NCI-H2196 treated with DMSO at 0.1 percent for 48 hours (cell line): Measurements from ENCODE around the gene EIF4G3.
"Not testable (repeated sequence)": the region's sequence is repeated elsewhere in the genome, so short reads cannot be mapped to it uniquely, and the experiment has no call there.

Experiments
- DNase-seq: peaks from one replicate; lab custom pipeline; 2025; ENCODE audit not compliant: unreplicated experiment; lab: John Stamatoyannopoulos, UW

Gene EIF4G3

DNA sequence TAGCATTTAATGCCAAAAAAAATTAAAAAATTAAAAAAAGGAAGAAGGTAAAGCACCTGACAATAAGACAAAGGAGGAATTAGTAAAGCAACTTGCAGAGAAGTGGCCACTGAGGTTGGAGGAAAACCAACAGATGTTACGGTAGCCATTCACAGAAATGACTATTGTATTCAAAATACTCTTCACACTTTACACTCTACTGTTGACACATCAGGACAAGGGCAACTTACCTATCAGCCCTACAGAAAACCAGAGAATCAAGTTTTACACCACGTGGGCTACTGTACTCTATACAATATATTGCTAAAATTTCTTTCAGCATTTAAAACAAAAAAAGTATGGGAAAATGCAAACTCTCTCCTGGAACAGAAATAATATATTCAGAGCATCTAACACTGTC, 70.0 kb downstream of the EIF4G3 start:
- no peak for DNase-seq

DNA sequence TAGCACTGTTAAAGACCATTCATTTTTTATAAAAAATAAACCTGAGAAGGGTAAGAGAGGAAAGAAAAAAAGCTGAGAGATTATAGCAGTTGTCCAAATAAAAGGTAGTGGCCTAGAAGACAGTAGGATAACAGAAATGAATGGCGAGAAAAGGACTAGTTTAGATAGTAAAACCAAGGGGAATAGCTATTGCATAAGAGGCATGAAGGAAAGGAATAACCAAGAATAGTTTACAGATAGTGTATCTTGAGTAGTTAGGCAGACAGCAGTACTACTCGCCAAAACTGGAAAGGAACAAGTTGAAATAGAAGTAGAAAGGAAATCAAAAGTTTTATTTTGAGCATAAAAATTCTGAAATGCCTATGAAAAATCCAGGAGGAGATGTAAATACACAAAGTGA, 70.5 kb downstream of the EIF4G3 start:
- DNase-seq, result no peak

DNA sequence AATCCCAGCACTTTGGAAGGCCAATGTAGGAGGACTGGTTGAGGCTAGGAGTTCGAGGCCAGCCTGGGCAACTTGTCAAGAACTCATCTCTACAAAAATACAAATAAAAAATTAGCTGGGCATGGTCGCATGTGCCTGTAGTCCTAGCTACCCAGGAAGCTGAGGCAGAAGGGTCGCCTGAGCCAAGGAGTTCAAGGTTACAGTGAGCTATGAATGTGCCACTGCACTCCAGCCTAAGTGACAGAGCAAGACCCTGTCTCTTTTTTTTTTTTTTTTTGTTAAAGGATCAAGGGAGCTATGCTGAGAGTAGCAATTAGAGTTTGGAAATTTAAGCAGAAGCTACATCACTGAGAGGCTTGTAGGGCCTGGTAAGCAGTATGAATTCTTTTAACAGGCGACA, 70.9 kb downstream of the EIF4G3 start:
- DNase-seq, result no peak

DNA sequence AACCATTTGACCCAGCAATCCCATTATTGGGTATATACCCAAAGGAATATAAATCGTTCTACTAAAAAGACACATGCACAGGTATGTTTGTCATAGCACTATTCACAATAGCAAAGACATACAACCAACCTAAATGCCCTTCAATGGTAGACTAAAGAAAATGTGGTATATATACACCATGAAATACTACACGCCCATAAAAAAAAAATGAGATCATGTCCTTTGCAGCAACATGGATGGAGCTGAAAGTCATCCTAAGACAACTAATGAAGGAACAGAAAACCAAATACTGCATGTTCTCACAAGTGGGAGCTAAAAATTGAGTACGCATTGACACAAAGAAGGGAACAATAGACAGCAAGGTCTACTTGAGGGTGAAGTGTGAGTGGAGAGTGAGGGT, 72.0 kb downstream of the EIF4G3 start:
- no peak for DNase-seq

DNA sequence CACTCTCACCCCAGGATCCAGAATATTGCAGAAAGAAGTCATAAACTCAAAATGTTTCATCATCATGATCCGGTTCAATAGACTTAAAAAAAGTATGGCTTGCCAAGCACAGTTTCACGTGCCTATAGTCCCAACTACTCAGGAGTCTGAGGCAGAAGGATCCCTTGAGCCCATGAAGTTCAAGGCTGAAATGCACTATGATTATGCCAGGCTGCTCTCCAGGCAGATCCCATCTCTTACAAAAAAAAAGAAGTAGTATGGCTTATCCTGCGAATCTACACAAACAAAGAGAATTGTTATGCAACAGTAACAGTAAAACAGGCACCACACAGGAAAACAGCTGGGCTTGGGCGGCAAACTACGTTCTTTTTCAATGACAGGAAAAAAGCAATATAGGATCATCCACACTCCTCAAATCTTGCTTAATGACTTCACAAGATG, 76.2 kb downstream of the EIF4G3 start:
- no peak for DNase-seq

DNA sequence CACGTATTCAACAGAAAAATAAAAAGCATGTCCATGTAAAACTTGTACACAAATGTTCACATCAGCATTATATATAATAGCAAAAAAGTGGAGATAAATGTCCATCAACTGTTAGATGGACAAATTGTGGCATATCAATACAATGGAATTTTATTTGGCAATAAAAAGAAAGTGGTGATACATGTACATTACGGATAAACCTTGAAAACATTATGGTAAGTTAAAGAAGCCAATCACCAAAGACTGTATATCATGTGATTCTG, 76.9 kb downstream of the EIF4G3 start:
- no peak for DNase-seq

DNA sequence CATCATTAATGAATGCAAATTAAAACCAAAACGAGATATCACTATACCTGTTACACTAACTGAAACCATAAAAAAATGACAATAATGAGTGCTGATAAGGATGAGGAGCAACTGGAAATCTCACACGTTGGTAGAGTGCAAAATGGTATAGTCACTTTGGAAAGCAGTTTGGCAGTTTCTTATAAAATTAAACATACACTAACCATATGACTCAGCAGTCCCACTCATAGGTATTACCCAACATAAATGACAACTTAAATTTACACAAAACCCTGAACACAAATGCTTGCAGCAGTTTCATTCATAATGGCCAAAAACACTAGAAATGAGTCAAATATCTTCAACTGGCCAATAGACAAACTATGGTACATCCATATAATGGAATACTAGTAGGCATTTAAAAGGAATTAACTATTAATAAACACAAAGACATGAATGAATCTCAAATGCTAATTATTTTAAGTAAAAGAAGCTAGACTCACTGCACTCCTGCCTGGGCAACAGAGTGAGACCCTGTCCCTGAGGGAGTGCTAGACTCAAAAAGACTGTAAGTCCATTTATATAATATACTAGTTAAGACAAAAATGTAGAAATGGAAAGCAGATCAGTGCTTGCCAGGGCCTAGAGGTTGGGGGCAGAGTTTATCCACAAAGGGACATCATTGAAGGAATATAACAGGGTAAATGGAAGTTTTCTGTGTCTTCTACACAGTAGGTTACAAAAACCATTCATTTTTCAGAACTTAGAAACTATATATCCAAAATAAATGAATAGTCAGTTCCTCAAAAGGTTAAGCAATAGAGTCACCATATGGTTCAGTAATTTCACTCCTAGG, 77.4 kb downstream of the EIF4G3 start:
- no peak for DNase-seq

DNA sequence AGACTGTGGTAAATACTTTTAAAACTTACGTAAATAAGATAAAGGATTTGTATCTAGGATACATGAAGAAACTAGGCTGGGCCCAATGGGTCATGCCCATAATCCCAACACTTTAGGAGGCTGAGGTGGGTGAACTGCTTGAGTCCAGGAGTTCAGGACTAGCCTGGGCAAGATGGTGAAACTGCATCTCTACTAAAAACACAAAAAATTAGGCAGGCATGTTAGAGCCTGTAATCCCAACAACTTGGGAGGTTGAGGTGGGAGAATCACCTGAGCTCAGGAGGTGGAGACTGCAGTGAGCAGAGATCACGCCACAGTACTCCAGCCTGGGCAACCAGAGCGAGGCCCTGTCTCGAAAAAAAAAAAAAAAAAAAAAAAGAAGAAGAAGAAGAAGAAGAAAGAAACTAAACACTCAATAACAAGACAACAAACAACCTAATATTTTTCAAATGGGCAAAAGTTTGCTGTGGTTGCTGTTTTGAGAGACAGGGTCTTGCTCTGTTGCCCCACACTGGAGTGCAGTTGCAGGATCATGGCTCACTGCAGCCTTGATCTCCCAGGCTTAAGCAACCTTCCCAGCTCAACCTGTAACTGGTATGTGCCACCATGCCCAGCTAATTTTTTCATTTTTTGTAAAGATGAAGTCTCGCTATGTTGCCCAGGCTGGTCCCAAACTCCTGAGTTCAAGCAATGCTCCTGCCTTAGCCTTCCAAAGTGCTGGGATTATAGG, 78.3 kb downstream of the EIF4G3 start:
- no peak for DNase-seq

DNA sequence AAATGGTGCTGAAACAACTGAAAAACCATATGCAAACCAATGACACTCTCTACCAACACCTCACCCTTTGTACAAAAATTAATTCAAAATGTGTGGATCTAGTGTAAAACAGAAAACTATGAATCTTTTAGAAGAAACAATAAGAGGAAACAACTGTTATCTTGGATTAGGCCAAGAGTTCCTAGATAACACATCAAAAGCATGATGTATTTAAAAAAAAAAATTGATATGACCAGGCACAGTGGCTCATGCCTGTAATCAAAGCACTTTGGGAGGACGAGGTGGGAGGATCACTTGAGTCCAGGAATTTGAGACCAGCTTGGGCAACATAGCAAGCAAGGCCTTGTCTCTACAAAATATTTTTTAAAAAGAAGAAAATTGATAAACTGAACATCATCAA, 79.0 kb downstream of the EIF4G3 start:
- DNase-seq, result no peak

DNA sequence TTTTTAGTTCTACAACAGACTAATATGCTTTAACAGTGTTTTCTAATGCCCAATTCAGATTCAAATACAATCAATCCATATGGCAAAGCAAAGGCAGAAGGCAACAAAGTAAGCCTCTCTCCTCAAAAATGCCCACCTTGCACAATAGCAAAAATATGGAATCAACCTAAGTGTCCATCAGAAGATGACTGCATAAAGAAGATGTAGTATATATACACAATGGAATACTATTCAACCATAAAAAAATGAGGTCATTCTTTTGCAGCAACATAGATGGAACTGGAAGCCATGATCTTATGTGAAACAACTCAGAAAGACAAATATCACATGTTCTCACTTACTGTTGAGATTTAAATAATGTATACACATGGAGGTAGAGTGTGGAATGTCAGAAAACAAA, 80.7 kb downstream of the EIF4G3 start:
- DNase-seq, result no peak

DNA sequence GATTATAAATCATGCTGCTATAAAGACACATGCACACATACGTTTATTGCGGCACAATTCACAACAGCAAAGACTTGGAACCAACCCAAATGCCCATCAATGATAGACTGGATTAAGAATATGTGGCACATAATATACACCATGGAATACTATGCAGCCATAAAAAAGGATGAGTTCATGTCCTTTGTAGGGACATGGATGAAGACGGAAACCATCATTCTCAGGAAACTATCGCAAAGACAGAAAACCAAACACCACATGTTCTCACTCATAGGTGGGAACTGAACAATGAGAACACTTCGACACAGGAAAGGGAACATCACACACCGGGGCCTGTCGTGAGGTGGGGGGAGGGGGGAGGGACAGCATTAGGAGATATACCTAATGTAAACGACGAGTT, 82.4 kb downstream of the EIF4G3 start:
- not testable (repeated sequence) for DNase-seq

DNA sequence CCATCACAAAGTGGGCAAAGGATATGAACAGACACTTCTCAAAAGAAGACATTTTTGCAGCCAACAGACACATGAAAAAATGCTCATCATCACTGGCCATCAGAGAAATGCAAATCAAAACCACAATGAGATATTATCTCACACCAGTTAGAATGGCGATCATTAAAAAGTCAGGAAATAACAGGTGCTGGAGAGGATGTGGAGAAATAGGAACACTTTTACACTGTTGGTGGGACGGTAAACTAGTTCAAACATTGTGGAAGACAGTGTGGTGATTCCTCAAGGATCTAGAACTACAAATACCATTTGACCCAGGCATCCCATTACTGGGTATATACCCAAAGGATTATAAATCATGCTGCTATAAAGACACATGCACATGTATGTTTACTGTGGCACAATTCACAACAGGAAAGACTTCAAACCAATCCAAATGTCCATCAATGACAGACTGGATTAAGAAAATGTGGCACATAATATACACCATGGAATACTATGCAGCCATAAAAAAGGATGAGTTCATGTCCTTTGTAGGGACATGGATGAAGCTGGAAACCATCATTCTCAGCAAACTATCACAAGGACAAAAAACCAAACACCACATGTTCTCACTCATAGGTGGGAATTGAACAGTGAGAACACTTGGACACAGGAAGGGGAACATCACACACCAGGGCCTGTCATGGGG, 83.3 kb downstream of the EIF4G3 start:
- DNase-seq, result not testable (repeated sequence)

DNA sequence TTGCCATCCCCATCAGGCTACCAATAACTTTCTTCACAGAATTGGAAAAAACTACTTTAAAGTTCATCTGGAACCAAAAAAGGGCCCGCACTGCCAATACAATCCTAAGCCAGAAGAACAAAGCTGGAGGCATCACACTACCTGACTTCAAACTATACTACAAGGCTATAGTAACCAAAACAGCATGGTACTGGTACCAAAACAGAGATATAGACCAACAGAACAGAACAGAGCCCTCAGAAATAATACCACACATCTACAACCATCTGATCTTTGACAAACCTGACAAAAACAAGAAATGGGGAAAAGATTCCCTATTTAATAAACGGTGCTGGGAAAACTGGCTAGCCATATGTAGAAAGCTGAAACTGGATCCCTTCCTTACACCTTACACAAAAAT, 84.2 kb downstream of the EIF4G3 start:
- not testable (repeated sequence) for DNase-seq

DNA sequence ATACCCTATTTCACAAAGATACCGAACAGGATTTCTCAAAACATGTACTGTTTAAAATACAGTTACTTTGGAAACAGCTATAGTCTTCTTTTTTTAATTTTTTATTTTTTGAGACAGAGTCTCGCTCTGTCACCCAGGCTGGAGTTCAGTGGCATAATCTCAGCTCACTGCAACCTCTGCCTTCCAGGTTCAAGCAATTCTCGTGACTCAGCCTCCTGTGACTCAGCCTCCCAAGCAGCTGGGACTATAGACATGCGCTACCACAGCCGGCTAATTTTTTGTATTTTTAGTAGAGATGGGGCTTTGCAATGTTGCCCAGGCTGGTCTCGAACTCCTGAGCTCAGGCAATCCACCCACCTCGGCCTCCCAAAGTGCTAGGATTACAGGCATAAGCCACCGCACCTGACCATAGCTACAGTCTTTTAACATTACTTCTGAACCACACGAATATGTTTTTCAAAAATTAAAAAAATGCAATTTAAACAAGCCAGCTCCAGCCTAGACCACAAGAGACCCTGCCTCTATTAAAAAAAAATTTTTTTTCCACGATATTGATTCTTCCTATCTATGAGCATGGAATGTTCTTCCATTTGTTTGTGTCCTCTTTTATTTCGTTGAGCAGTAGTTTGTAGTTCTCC, 85.5 kb downstream of the EIF4G3 start:
- DNase-seq, result not testable (repeated sequence)

DNA sequence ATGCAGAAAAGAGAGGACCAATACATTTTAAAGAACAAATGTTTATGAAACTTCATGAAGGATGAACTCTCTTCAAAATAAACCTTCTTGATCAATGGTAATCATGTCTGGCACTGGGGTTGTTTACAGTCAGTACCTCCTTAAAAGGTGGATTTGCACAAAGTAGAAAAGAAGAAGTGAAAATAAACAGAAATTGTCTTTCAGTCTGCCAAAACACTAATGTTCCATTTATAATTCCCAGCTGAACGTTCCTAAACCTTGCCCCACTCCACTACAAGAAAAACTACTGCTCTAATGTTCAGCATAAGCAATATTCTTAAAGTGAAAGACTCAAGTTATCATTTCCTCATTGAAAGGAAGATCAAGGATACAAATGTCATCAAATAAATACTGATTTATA, 86.2 kb downstream of the EIF4G3 start:
- no peak for DNase-seq

DNA sequence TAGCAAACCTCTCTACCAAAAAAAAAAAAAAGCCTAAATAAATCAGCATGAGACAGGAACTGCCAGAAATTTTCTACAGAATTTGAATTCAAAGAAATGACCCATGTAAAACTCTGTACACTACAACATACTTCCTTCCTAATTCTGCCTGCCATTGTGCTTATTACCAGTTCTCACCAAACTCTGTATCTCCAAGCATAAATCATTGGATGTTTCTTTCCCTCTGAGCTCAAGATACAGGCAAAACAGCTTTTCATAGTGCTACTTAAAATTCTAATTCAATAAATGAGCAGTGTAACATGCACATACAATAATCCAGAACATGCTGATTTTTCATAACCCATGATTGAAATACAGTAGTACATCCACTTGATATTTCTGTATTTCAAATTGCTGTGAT, 87.0 kb downstream of the EIF4G3 start:
- DNase-seq, result no peak

DNA sequence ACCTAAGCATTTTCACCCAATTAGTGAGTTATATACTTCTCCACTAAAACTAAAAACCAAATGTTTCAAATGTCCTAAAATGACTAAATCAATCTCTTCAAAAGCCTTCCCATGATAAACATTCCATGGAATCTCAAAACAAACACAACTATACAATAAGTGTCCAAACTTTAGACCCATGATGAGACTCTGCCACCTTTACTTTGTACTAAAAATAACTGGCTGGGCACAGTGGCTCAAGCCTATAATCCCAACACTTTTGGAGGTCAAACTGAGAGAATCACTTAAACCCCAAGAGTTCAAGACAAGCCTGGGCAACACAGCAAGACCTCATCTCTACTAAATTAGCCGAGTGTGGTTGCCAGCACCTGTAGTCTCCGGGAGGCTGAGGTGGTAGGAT, 87.4 kb downstream of the EIF4G3 start:
- no peak for DNase-seq

DNA sequence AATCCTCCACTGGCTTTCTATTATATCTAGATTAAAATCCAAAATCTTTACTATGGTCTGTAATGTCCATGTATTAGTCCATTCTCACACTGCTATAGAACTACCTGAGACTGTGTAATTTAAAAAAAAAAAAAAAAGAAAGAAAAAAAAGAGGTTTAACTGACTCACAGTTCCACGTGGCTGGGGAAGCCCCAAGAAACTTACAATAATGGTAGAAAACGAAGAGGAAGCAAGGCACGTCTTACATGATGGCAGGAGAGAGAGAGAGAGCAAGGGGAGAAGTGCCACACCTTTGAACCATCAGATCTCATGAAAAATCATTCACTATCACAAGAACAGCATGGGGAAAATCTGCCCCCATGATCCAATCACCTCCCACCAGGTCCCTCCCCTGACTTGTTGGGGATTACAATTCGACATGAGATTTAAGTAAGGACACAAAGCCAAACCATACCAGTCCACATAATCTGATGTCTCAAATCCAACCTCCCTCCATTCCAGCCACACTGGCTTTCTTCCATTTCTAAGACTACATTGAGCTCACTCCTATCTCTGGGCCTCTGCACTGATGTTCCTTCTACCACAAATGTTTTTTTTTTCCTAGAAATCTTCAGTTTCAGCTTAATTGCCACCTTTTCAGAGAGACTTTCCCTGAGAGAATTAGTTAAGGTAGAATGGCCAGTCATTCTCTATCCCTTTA, 92.4 kb downstream of the EIF4G3 start:
- DNase-seq, result no peak

DNA sequence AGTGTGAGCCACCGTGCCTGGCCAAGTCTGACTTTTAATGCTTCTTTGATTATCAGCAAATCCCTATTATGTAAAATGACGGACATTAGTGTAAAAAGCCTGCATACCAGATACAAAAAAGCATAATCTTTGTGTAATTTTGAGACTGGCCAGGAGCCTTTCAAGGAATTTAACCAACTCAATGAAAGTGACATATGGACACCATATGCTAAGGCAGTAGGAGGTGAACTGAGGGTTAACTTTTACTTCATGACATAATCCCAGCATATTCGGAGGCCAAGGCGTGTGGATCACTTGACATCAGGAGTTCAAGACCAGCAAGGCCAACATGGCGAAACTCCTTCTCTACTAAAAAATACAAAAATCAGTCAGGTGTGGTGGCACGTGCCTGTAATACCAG, 94.6 kb downstream of the EIF4G3 start:
- no peak for DNase-seq

DNA sequence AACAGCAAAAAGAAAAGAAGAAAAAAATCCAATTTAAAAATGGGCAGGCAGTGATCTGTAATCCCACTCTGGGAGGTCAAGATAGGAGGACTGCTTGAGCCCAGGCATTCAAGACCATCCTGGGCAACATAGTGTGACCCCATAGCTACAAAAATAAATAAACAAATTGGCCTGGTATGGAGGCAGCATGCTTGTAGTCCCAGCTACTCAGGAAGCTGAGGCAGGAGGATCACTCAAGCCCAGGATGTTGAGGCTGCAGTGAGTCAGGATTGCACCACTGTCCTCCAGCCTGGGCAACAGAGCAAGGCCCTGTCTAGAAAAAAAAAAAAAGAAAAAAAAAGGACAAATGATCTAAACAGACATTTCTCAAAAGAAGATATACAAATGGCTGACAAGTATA, 99.6 kb downstream of the EIF4G3 start:
- no peak for DNase-seq

DNA sequence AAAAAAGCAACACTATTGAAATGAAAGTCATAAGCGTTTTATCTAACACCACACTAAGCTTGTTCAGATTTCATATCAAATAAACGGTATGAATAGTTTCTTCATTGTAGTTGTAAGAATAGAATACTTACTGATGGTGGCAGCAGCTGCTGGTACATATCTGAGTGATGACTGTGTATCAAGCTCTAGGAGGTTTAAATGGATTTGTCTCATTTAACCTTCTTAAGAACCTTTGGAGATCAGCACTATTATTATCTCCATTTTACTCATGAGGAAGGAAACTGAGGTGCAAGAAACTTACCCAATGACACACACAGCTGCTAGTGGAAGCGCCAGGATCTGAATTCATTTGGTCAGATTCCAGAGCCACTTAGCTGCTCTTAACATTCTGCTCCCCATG, 104.0 kb downstream of the EIF4G3 start:
- DNase-seq, result no peak
